Stomach (tissue), 9 donors: ENCODE data around the gene AP4M1. TPM values are rescaled to one million over a fixed set of nuclear protein-coding genes. Genes with fewer than 3 reads are reported as not detected.

ENCODE experiments used
- DNase-seq, 2 donors: peaks; one replicate each; pipeline versions ENCODE4 v3.0.0 to v3.0.0-alpha.2; 2013 to 2019
- H3K27ac ChIP-seq, 5 donors: fragments of 200-600 bp in 4 of 5; sonication (generic) in 4 of 5; one replicate each; pipeline ENCODE4 v1.5.1; 2013 to 2019; ENCODE audit warnings: mild to moderate bottlenecking in 1 of 5, moderate library complexity in 1 of 5
- H3K27me3 ChIP-seq, 3 donors: fragments of 200-600 bp; sonication (generic); one replicate each; pipeline ENCODE4 v1.5.1; 2017 to 2019; ENCODE audit warnings: mixed run types in 1 of 3
- H3K36me3 ChIP-seq, 4 donors: fragments of 200-600 bp; sonication (generic); 1 replicate in 3 of 4; 2 replicates in 1 of 4; pipeline ENCODE4 v1.5.1; 2016 to 2019
- H3K4me1 ChIP-seq, 4 donors: fragments of 200-600 bp; sonication (generic); one replicate each; pipeline ENCODE4 v1.5.1; 2016 to 2019
- H3K4me3 ChIP-seq, 4 donors: fragments of 200-600 bp; sonication (generic) in 3 of 4; one replicate each; pipeline ENCODE4 v1.5.1; 2016 to 2019; ENCODE audit warnings: mild to moderate bottlenecking in 1 of 4
- H3K9me3 ChIP-seq, 4 donors: fragments of 200-600 bp; sonication (generic); one replicate each; pipeline ENCODE4 v1.5.1; 2016 to 2019
- EP300 ChIP-seq: sonication (generic); formaldehyde crosslinking; IDR thresholded peaks from one replicate; pipeline ENCODE4 v1.6.1; 2017; ENCODE audit warnings: antibody characterized with exemption
- POLR2A ChIP-seq, 4 donors: fragments of 450-650 bp; IDR thresholded peaks; one replicate each; pipeline ENCODE4 v1.6.1; 2016; ENCODE audit warnings: antibody characterized with exemption in 4 of 4, control low read depth in 2 of 4, mild to moderate bottlenecking in 1 of 4, moderate library complexity in 1 of 4
- POLR2AphosphoS5 ChIP-seq, 3 donors: sonication (generic); formaldehyde crosslinking; IDR thresholded peaks; one replicate each; pipeline ENCODE4 v1.6.1; 2016; ENCODE audit warnings: antibody characterized with exemption in 3 of 3
- WGBS, 5 donors: extraction: QIAGEN DNeasy Blood & Tissue Kit in 3 of 5; methylation state at CpG; one replicate each; pipeline versions ENCODE4 v1.1.5 to v1.1.7; 2013 to 2018; 5-methylcytosine and 5-hydroxymethylcytosine counted together
- intact Hi-C: fragments of 100-400 bp; cut with DNase I; formaldehyde crosslinking; loops from one replicate; pipeline ENCODE4 v1.15.1; 2023; ENCODE audit warnings: low total_unique reads
- polyA plus RNA-seq, 3 donors: library from polyadenylated mRNA; stranded (reverse); fragments of 200-250 nt; gene quantifications; one replicate each; pipeline ENCODE4 v1.2.3, GENCODE V29; 2013
- total RNA-seq, 5 donors: library from RNA; depleted of rRNA; stranded (reverse); fragments of >200 nt; gene quantifications; one replicate each; pipeline versions ENCODE4 v1.1.0 to v1.2.3, GENCODE V29; 2014 to 2016
- TF ChIP-seq, protein P1 (sequence below), 7 experiments: fragments of 450-650 bp in 4 of 7; fragments of 200-600 bp in 3 of 7; sonication (generic) in 3 of 7; IDR thresholded peaks; one replicate each; pipeline ENCODE4 v1.5.1; 2016 to 2019; ENCODE audit warnings: antibody characterized with exemption in 7 of 7, control low read depth in 2 of 7, mild to moderate bottlenecking in 1 of 7
- donor health status: healthy with polysubstance abuse.
- donor health status: Bipolar disorder and iron deficiency.
- donor health status: healthy.

The AP4M1 gene
- total and polyA plus RNA-seq, 8 donors = 8.4 to 103 (median 20.5) TPM

DNA sequence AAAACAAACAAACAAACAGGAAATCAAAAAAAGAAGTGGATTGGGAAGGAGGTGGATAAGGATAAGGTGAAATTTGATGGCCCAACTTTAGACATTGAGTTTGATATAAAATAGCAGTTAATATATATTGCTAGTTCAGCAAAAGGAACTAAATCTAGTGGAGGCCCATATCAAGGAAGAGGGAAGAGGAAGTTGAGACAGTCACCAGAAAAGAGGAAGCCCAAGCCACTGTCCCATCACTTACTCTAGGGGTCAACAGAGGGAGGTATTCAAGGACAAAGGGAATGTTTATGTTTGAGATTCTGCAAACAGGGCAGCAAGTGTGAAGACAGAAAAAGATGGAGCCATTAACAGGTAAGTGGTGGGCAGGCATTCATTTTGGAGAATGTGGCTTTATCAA is 51.0 kb downstream of the AP4M1 start:
- Histone ChIP-seq H3K27ac (peak overlapping the region in 3 of 5 donors; percentile 26 to 65 (median 38)), H3K9me3 (no peaks in the 10 kb centered on the region), H3K27me3 (no peaks in the 10 kb centered on the region), H3K36me3 (peaks cover 31 to 63% (median 51%) of the 10 kb centered on the region in 4 donors), H3K4me3 (no peak overlapping the region), H3K4me1 (peaks cover 15 to 93% (median 60%) of the 10 kb centered on the region in 4 donors)
- DNase-seq = no peak
- intact Hi-C loops = no loop called here
- TF ChIP-seq POLR2A (IDR thresholded peaks at IDR 0.05) (no peak), POLR2AphosphoS5 (IDR thresholded peaks at IDR 0.05) (no peak), EP300 (no peak)
- TF ChIP-seq, protein P1, sequence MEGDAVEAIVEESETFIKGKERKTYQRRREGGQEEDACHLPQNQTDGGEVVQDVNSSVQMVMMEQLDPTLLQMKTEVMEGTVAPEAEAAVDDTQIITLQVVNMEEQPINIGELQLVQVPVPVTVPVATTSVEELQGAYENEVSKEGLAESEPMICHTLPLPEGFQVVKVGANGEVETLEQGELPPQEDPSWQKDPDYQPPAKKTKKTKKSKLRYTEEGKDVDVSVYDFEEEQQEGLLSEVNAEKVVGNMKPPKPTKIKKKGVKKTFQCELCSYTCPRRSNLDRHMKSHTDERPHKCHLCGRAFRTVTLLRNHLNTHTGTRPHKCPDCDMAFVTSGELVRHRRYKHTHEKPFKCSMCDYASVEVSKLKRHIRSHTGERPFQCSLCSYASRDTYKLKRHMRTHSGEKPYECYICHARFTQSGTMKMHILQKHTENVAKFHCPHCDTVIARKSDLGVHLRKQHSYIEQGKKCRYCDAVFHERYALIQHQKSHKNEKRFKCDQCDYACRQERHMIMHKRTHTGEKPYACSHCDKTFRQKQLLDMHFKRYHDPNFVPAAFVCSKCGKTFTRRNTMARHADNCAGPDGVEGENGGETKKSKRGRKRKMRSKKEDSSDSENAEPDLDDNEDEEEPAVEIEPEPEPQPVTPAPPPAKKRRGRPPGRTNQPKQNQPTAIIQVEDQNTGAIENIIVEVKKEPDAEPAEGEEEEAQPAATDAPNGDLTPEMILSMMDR (IDR thresholded peaks at IDR 0.05) = no peak

DNA sequence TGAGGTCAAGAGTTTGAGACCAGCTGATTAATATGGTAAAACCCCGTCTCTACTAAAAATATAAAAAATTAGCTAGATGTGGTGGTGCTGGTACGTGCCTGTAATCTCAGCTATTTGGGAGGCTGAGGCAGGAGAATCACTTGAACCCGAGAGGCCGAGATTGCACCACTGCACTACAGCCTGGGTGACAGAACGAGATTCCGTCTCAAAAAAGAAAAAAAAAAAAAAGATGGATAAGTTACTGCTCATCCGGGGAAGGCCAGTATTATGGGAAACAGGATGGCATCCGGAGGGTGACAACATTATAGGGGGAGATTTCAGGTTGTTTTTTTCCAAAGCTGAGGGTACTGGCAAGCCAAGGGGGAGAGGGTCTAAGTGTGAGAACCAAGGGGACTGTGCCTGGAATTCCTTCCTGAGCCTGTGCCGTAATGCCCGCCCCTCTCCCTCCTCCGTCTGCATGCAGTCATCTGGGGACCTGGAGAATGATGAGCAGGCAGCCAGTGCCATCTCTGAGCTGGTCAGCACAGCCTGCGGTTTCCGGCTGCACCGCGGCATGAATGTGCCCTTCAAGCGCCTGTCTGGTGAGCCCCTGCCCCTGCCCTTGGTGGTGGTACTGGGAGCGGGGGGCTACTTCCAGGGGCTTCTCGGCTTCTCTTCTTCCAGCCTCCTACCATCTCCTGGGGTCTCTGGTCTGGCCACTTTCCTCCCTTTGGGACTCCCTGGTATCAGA is 51.7 kb downstream of the AP4M1 start:
- Histone ChIP-seq H3K36me3 (peaks cover 31 to 63% (median 51%) of the 10 kb centered on the region in 4 donors), H3K4me1 (peaks cover 20 to 93% (median 64%) of the 10 kb centered on the region in 4 donors), H3K4me3 (no peak overlapping the region), H3K9me3 (no peaks in the 10 kb centered on the region), H3K27ac (peak overlapping the region in 3 of 5 donors; percentile 26 to 65 (median 38)), H3K27me3 (no peaks in the 10 kb centered on the region)
- no peak for DNase-seq
- intact Hi-C loops = no loop called here
- WGBS, 5 donors = 87 to 93% (median 91%) methylated on average over 17 to 18 of the region's 18 CpGs
- TF ChIP-seq, protein P1 (IDR thresholded peaks at IDR 0.05) = no peak
- no peak for TF ChIP-seq EP300
- no peak for TF ChIP-seq POLR2AphosphoS5 (IDR thresholded peaks at IDR 0.05)

DNA sequence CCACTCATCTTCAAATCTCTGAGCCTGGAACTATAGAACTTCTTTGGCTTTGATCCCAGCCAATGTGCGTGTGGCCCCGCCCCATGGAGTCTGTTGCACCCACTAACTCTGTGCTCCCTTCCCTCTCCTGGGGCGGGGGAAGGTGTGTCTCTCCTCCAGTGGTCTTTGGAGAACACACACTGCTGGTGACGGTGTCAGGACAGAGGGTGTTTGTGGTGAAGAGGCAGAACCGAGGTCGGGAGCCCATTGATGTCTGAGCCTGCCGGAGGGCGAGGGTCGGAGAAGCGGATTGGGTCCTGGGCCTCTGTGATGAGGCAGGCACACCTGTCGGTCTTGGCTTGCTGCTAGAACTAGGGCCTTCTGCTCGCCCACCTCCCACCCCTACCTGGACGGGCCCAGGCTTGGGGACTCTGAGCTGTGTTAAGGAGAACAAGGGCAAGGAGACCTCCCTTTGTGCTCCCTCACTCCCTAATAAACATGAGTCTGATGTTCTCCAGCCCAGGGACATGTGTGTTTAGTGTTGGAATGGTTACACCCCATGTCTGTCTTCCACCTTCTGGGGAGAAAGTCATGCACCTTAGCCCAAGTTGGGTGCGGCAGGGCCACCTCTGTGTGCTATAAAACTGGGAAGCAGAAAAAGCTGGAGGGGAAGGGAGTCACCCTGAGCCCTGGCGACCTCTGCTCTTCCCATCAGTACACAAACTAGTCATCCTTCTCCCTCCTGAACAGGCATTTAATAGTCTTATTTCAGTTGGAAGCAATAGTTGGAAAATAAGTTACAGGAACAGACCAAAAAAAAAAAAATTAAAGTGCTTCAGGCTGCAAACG is 52.5 kb downstream of the AP4M1 start:
- DNase-seq = peak in 1 of 2 donors; percentile 65
- TF ChIP-seq EP300 (no peak), POLR2AphosphoS5 (IDR thresholded peaks at IDR 0.05) (no peak), POLR2A (IDR thresholded peaks at IDR 0.05) (no peak)
- TF ChIP-seq, protein P1 (IDR thresholded peaks at IDR 0.05) = no peak
- H3K27me3 ChIP-seq = no peaks in the 10 kb centered on the region
- 67 to 73% (median 70%) methylated on average over 14 to 16 of the region's 16 CpGs for WGBS, 5 donors
- peaks cover 31 to 63% (median 51%) of the 10 kb centered on the region in 4 donors for H3K36me3 ChIP-seq
- peaks cover 20 to 93% (median 66%) of the 10 kb centered on the region in 4 donors for H3K4me1 ChIP-seq
- peak overlapping the region; percentile 26 to 65 (median 52) for H3K27ac ChIP-seq
- H3K9me3 ChIP-seq = no peaks in the 10 kb centered on the region
- intact Hi-C loops = no loop called here
- no peak overlapping the region for H3K4me3 ChIP-seq

DNA sequence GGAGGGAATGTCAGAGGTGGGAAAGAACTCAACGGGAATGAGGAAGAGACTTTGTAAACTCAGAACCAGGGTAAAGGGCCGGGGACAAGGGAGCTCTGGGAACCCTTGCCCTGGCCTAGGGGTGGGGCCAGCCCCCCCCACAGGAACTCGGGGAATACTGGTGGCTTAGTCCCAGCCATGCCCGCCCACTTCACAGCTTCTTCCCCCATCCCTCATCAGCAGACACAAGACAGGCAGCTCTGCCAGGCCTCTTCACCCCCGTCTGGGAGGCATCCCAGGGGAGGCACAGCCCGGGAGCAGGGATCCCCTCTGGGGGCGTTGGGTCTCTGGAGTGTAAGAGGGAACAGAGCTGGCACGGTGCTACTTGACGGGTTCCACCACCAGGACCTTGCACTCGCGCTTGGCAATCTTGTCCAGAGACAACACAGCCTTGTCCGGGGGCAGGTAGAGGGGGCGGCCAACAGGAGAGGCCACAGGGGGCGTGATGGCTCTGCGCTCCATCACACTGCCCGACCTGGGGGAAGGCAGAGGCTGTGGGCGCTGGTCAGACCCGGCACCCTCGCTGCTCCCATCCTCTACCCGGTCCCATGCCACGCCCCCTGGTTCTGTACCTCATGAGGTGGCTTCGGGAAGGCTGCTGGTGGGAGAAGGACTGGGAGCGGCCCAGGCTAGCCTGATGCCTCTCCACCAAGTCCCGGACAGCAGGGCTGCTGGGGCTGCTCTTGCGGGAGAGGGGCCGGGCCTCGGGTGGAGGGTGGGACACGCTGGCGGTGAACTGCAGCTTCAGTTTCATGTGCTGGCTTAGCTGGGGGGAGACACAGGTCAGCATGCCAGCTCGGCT is 53.4 kb downstream of the AP4M1 start:
- no peak overlapping the region for H3K4me3 ChIP-seq
- intact Hi-C loops = no loop called here
- no peak for TF ChIP-seq EP300
- TF ChIP-seq, protein P1 (IDR thresholded peaks at IDR 0.05) = no peak
- no peak for TF ChIP-seq POLR2A (IDR thresholded peaks at IDR 0.05)
- TF ChIP-seq POLR2AphosphoS5 (IDR thresholded peaks at IDR 0.05) = no peak
- H3K36me3 ChIP-seq = peaks cover 31 to 63% (median 51%) of the 10 kb centered on the region in 4 donors
- peak in 1 of 2 donors; percentile 64 for DNase-seq
- peak overlapping the region; percentile 26 to 65 (median 54) for H3K27ac ChIP-seq
- H3K27me3 ChIP-seq = no peaks in the 10 kb centered on the region
- WGBS, 5 donors = 61 to 71% (median 69%) methylated on average over 23 to 30 of the region's 30 CpGs
- H3K4me1 ChIP-seq = peaks cover 15 to 87% (median 61%) of the 10 kb centered on the region in 4 donors
- no peaks in the 10 kb centered on the region for H3K9me3 ChIP-seq
